GM12872 (cell line): Measurements from ENCODE around the gene CFL2.

ENCODE experiments used
- TF ChIP-seq, protein P1 (sequence below): IDR thresholded peaks from 3 replicates; pipeline ENCODE4 v1.5.1; 2011; ENCODE audit warnings: low read depth, mild to moderate bottlenecking, low read length, moderate library complexity; ENCODE audit not compliant: insufficient read depth

Gene CFL2

DNA sequence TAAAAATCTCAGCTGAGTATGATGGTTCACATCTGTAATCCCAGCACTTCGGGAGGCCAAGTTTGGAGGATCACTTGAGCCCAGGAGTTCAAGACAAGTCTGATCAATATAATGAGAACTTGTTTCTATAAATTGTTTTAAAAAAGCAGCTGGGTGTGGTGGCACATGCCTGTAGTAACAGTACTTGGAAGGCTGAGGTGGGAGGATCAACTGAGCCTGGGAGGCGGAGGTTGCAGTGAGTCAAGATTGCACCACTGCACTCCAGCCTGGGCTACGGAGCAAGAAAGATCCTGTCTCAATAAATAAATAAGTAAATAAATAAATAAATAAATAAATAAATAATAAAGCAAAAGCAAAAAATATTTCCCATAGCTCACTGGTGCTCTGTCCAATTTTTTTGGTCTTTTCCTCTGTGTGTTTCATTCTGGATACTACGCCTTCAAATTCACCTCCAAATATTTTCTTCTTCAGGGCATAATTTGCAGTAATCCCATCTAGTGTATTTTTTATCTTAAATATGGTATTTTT is 51.8 kb downstream of the CFL2 start:
- TF ChIP-seq, protein P1, sequence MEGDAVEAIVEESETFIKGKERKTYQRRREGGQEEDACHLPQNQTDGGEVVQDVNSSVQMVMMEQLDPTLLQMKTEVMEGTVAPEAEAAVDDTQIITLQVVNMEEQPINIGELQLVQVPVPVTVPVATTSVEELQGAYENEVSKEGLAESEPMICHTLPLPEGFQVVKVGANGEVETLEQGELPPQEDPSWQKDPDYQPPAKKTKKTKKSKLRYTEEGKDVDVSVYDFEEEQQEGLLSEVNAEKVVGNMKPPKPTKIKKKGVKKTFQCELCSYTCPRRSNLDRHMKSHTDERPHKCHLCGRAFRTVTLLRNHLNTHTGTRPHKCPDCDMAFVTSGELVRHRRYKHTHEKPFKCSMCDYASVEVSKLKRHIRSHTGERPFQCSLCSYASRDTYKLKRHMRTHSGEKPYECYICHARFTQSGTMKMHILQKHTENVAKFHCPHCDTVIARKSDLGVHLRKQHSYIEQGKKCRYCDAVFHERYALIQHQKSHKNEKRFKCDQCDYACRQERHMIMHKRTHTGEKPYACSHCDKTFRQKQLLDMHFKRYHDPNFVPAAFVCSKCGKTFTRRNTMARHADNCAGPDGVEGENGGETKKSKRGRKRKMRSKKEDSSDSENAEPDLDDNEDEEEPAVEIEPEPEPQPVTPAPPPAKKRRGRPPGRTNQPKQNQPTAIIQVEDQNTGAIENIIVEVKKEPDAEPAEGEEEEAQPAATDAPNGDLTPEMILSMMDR, result no peak

DNA sequence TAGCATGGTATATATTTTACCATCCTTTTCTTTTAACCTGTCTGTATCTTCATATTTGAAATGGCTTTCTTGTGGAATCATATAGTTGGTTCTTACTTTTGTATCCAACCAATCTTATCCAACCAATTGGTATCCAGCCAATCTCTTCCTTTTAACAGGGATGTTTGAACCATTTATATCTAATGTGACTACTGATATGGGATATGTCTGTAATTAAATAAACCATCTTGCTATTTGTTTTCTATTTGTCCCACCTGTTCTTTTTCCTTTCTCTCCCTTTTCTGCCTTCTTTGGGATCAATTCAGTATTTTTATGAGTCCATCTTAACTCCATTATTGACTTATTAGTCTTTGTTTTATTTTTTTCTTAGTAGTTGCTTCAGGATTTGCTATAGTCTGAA is 53.6 kb downstream of the CFL2 start:
- TF ChIP-seq, protein P1, result no peak
